H9 (cell line): ENCODE results near the gene PRDX2. TPM values are rescaled to one million over a fixed set of nuclear protein-coding genes. Genes with fewer than 3 reads are reported as not detected.

ENCODE experiments used
- DNase-seq: peaks from one replicate; pipeline ENCODE4 v3.0.0-alpha.2; 2017
- H2AFZ ChIP-seq: one replicate; pipeline ENCODE4 v1.6.1; 2013; ENCODE audit warnings: mild to moderate bottlenecking, low read length, control low read depth, moderate library complexity
- H2AK5ac ChIP-seq: 2 replicates; pipeline ENCODE4 v1.6.1; 2013; ENCODE audit warnings: low read length, control low read depth, mixed read lengths; ENCODE audit not compliant: insufficient read length
- H2BK120ac ChIP-seq: one replicate; pipeline ENCODE4 v1.6.1; 2013; ENCODE audit warnings: low read depth, mild to moderate bottlenecking, low read length, control low read depth, inconsistent platforms; ENCODE audit not compliant: poor library complexity, severe bottlenecking
- H2BK12ac ChIP-seq: 2 replicates; pipeline ENCODE4 v1.6.1; 2013; ENCODE audit warnings: low read length, control low read depth, mixed read lengths, low read depth; ENCODE audit not compliant: insufficient read length
- H2BK15ac ChIP-seq: 2 replicates; pipeline ENCODE4 v1.6.1; 2013; ENCODE audit warnings: low read depth, low read length, control low read depth
- H2BK20ac ChIP-seq: one replicate; pipeline ENCODE4 v1.6.1; 2013; ENCODE audit warnings: low read depth, mild to moderate bottlenecking, low read length, control low read depth, inconsistent platforms; ENCODE audit not compliant: poor library complexity, severe bottlenecking
- H2BK5ac ChIP-seq: 2 replicates; pipeline ENCODE4 v1.6.1; 2013; ENCODE audit warnings: low read length, control low read depth, mixed read lengths; ENCODE audit not compliant: insufficient read length
- H3K14ac ChIP-seq: 2 replicates; pipeline ENCODE4 v1.6.1; 2013; ENCODE audit warnings: low read length, control low read depth; ENCODE audit not compliant: insufficient read depth
- H3K18ac ChIP-seq: 2 replicates; pipeline ENCODE4 v1.6.1; 2013; ENCODE audit warnings: low read depth, mild to moderate bottlenecking, mixed read lengths, low read length, control low read depth; ENCODE audit not compliant: insufficient read length
- H3K23ac ChIP-seq: 2 replicates; pipeline ENCODE4 v1.6.1; 2013; ENCODE audit warnings: low read length, control low read depth, mixed read lengths, low read depth; ENCODE audit not compliant: insufficient read length
- H3K23me2 ChIP-seq: 2 replicates; pipeline ENCODE4 v1.6.1; 2013; ENCODE audit warnings: low read depth, mild to moderate bottlenecking, mixed read lengths, low read length, control low read depth; ENCODE audit not compliant: insufficient read length, poor library complexity, severe bottlenecking
- H3K27ac ChIP-seq: 2 replicates; pipeline ENCODE4 v1.5.1; 2013; ENCODE audit warnings: low read length, control low read depth, mixed read lengths, low read depth; ENCODE audit not compliant: insufficient read length
- H3K27me3 ChIP-seq: 2 replicates; pipeline ENCODE4 v1.6.1; 2013; ENCODE audit warnings: low read length, control low read depth, inconsistent platforms; ENCODE audit not compliant: insufficient read depth
- H3K4ac ChIP-seq: 2 replicates; pipeline ENCODE4 v1.6.1; 2013; ENCODE audit warnings: low read depth, mild to moderate bottlenecking, control low read depth, inconsistent platforms, low read length, moderate library complexity
- H3K4me1 ChIP-seq: 2 replicates; pipeline ENCODE4 v1.6.1; 2013; ENCODE audit warnings: low read length, control low read depth, inconsistent platforms; ENCODE audit not compliant: insufficient read depth
- H3K4me2 ChIP-seq: 2 replicates; pipeline ENCODE4 v1.6.1; 2013; ENCODE audit warnings: low read length, control low read depth, mixed read lengths; ENCODE audit not compliant: insufficient read length, insufficient read depth
- H3K56ac ChIP-seq: 2 replicates; pipeline ENCODE4 v1.6.1; 2013; ENCODE audit warnings: low read depth, mild to moderate bottlenecking, mixed read lengths, low read length, control low read depth; ENCODE audit not compliant: insufficient read length
- H3K79me1 ChIP-seq: 2 replicates; pipeline ENCODE4 v1.6.1; 2013; ENCODE audit warnings: low read depth, mild to moderate bottlenecking, moderate library complexity, low read length, control low read depth, inconsistent platforms; ENCODE audit not compliant: insufficient read depth, poor library complexity, severe bottlenecking
- H3K79me2 ChIP-seq: 2 replicates; pipeline ENCODE4 v1.6.1; 2013; ENCODE audit warnings: low read length, control low read depth, inconsistent platforms; ENCODE audit not compliant: insufficient read depth
- H3K9ac ChIP-seq: 2 replicates; pipeline ENCODE4 v1.6.1; 2013; ENCODE audit warnings: low read length, control low read depth, mixed read lengths; ENCODE audit not compliant: insufficient read length; ENCODE audit errors: extremely low read depth
- H3K9me3 ChIP-seq: one replicate; pipeline ENCODE4 v1.6.1; 2013; ENCODE audit warnings: low read depth, low read length, inconsistent platforms; ENCODE audit not compliant: control insufficient read depth
- H3T11ph ChIP-seq: one replicate; pipeline ENCODE4 v1.6.1; 2013; ENCODE audit warnings: mild to moderate bottlenecking, low read length, control low read depth, inconsistent platforms
- H4K20me1 ChIP-seq: one replicate; pipeline ENCODE4 v1.6.1; 2013; ENCODE audit not compliant: control insufficient read depth, insufficient read length, insufficient read depth
- H4K5ac ChIP-seq: 2 replicates; pipeline ENCODE4 v1.6.1; 2013; ENCODE audit warnings: low read depth, mild to moderate bottlenecking, mixed read lengths, low read length, control low read depth; ENCODE audit not compliant: insufficient read length
- H4K8ac ChIP-seq: replicated peaks from 2 replicates; pipeline ENCODE4 v1.6.1; 2013; ENCODE audit warnings: low read length, control low read depth, mixed read lengths, low read depth; ENCODE audit not compliant: insufficient read length
- H4K91ac ChIP-seq: 2 replicates; pipeline ENCODE4 v1.6.1; 2013; ENCODE audit warnings: low read depth, mild to moderate bottlenecking, moderate library complexity, mixed read lengths, low read length, control low read depth; ENCODE audit not compliant: insufficient read length
- H3K27ac Mint-ChIP-seq, 3 experiments: 2 replicates in 2 of 3; 3 replicates in 1 of 3; pipeline ENCODE4 v1.8.0; 2020 to 2021; ENCODE audit warnings: mixed read lengths in 3 of 3, mild to moderate bottlenecking in 1 of 3, moderate library complexity in 1 of 3
- H3K27me3 Mint-ChIP-seq: 2 replicates; pipeline ENCODE4 v1.8.0; 2021; ENCODE audit warnings: low read depth, mild to moderate bottlenecking, moderate library complexity, mixed read lengths
- H3K36me3 Mint-ChIP-seq, 3 experiments: 2 replicates in 2 of 3; 3 replicates in 1 of 3; pipeline ENCODE4 v1.8.0; 2020 to 2021; ENCODE audit warnings: low read depth in 3 of 3, mixed read lengths in 3 of 3; ENCODE audit not compliant: insufficient read depth in 1 of 3
- H3K4me1 Mint-ChIP-seq, 2 experiments: 2 replicates each; pipeline ENCODE4 v1.8.0; 2020; ENCODE audit warnings: mixed read lengths in 2 of 2
- H3K4me3 Mint-ChIP-seq, 2 experiments: 2 replicates in 1 of 2; 3 replicates in 1 of 2; pipeline ENCODE4 v1.8.0; 2020 to 2021; ENCODE audit warnings: mild to moderate bottlenecking in 2 of 2, mixed read lengths in 2 of 2, moderate library complexity in 1 of 2
- H3K9me3 Mint-ChIP-seq, 2 experiments: 2 replicates in 1 of 2; 3 replicates in 1 of 2; pipeline ENCODE4 v1.8.0; 2020; ENCODE audit warnings: mild to moderate bottlenecking in 2 of 2, mixed read lengths in 2 of 2, moderate library complexity in 1 of 2
- CTCF ChIP-seq: fragments of 200-600 bp; sonication (generic); conservative IDR thresholded peaks from 3 replicates; pipeline ENCODE4 v1.8.0; 2021; ENCODE audit warnings: antibody characterized with exemption, mild to moderate bottlenecking
- WGBS: extraction: QIAGEN DNeasy Blood & Tissue Kit; methylation state at CpG from one replicate; pipeline ENCODE4 v1.1.7; 2013; ENCODE audit warnings: missing lambda C conversion rate, low lambda C conversion rate, mixed read lengths; ENCODE audit not compliant: insufficient read length; ENCODE audit errors: extremely low coverage; 5-methylcytosine and 5-hydroxymethylcytosine counted together
- total RNA-seq: library from RNA; stranded (reverse); gene quantifications from 2 replicates; pipeline ENCODE4 v1.2.1, GENCODE V29; 2021

Gene PRDX2
- total RNA-seq, 1 experiment from 2014 or later, result 468 TPM

GRCh38 chr19:12784871-12785430 is 16.6 kb downstream of the PRDX2 start:
- Mint-ChIP-seq H3K27ac (no peak overlapping the region), H3K4me3 (no peak overlapping the region), H3K27me3 (no peaks in the 10 kb centered on the region; the same call in 1 of the 2 replicates), H3K9me3 (no peaks in the 10 kb centered on the region), H3K4me1 (peaks cover 20 to 23% of the 10 kb centered on the region in 2 experiments), H3K36me3 (no peaks in the 10 kb centered on the region)
- Histone ChIP-seq H3K56ac (no peak overlapping the region), H3T11ph (no peak overlapping the region), H3K9me3 (no peaks in the 10 kb centered on the region), H4K8ac (no peak overlapping the region), H3K9ac (no peak overlapping the region), H4K5ac (no peak overlapping the region), H2AFZ (no peak overlapping the region), H3K18ac (no peak overlapping the region), H2BK12ac (no peak overlapping the region), H2BK15ac (no peak overlapping the region), H3K4me2 (no peak overlapping the region), H2AK5ac (no peak overlapping the region), H3K79me2 (no peaks in the 10 kb centered on the region), H3K27me3 (no peaks in the 10 kb centered on the region), H3K23me2 (peaks cover 14% of the 10 kb centered on the region), H4K91ac (no peak overlapping the region), H4K20me1 (no peaks in the 10 kb centered on the region), H2BK120ac (no peak overlapping the region), H3K4me1 (peaks cover 6% of the 10 kb centered on the region), H3K14ac (no peak overlapping the region), H3K27ac (no peak overlapping the region), H2BK5ac (no peak overlapping the region), H3K79me1 (no peaks in the 10 kb centered on the region), H2BK20ac (no peak overlapping the region), H3K23ac (no peak overlapping the region), H3K4ac (no peak overlapping the region)
- no peak for TF ChIP-seq CTCF
- WGBS, result no CpG with 5 or more reads among the region's 5 CpGs
- DNase-seq, result no peak
